HEK293 (cell line): ENCODE measurements around the gene HS3ST5.

ENCODE experiments used
- CTCF ChIA-PET: fragments of 350-600 bp; formaldehyde crosslinking; extraction: SDS; loops from one replicate; lab custom pipeline; 2021; ENCODE audit warnings: antibody characterized with exemption; lab: Yijun Ruan, JAX
- POLR2A ChIA-PET: fragments of 300-600 bp; formaldehyde crosslinking; extraction: SDS; loops from one replicate; lab custom pipeline; 2020; ENCODE audit warnings: antibody characterized with exemption, inconsistent platforms; lab: Yijun Ruan, JAX
- H3K27ac ChIP-seq: fragments of 200-500 bp; sonication (Bioruptor generic); 2 replicates; pipeline ENCODE4 v1.5.1; 2014; ENCODE audit warnings: low read depth, low read length, control low read depth, inconsistent platforms; ENCODE audit errors: extremely low read depth
- H3K36me3 ChIP-seq, 2 experiments: fragments of 200-500 bp in 1 of 2; sonication (Bioruptor generic) in 1 of 2; 1 replicate in 1 of 2; 2 replicates in 1 of 2; pipeline ENCODE4 v1.5.1; 2014 to 2017; ENCODE audit warnings: inconsistent platforms in 2 of 2, low read length in 2 of 2; ENCODE audit not compliant: control insufficient read depth in 2 of 2, insufficient read depth in 1 of 2
- H3K4me1 ChIP-seq: fragments of 200-500 bp; sonication (Bioruptor generic); 2 replicates; pipeline ENCODE4 v1.5.1; 2014; ENCODE audit warnings: mild to moderate bottlenecking, low read length, inconsistent platforms; ENCODE audit not compliant: control insufficient read depth, insufficient read depth
- H3K4me3 ChIP-seq: 2 replicates; pipeline ENCODE4 v1.5.1; 2011; ENCODE audit warnings: low read depth, mild to moderate bottlenecking, control low read depth, low read length, moderate library complexity
- H3K9me3 ChIP-seq: fragments of 200-500 bp; sonication (Bioruptor generic); 2 replicates; pipeline ENCODE4 v1.5.1; 2014; ENCODE audit warnings: low read depth, low read length, inconsistent platforms; ENCODE audit not compliant: control insufficient read depth, insufficient read depth
- MYNN ChIP-seq: fragments of 450-650 bp; formaldehyde crosslinking; IDR thresholded peaks from 2 replicates; pipeline ENCODE4 v1.5.1; 2016; ENCODE audit warnings: missing biosample characterization, missing genetic modification characterization, borderline replicate concordance
- PRDM2 ChIP-seq: fragments of 450-650 bp; formaldehyde crosslinking; IDR thresholded peaks from 2 replicates; pipeline ENCODE4 v1.5.1; 2016; ENCODE audit warnings: missing biosample characterization, missing genetic modification characterization, borderline replicate concordance
- SETDB1 ChIP-seq: IDR thresholded peaks from one replicate; pipeline ENCODE4 v1.6.1; 2017; ENCODE audit warnings: mild to moderate bottlenecking, low read length, moderate library complexity, mixed read lengths; ENCODE audit not compliant: insufficient read length
- WT1 ChIP-seq: fragments of 450-650 bp; formaldehyde crosslinking; IDR thresholded peaks from 2 replicates; pipeline ENCODE4 v1.5.1; 2016; ENCODE audit warnings: missing biosample characterization, missing genetic modification characterization
- ZBTB10 ChIP-seq: fragments of 450-650 bp; formaldehyde crosslinking; IDR thresholded peaks from 2 replicates; pipeline ENCODE4 v1.5.1; 2016; ENCODE audit warnings: missing biosample characterization, missing genetic modification characterization
- ZBTB8A ChIP-seq: fragments of 450-650 bp; formaldehyde crosslinking; IDR thresholded peaks from 2 replicates; pipeline ENCODE4 v1.5.1; 2016; ENCODE audit warnings: missing biosample characterization, missing genetic modification characterization
- ZFP69B ChIP-seq: fragments of 450-650 bp; formaldehyde crosslinking; IDR thresholded peaks from 2 replicates; pipeline ENCODE4 v1.5.1; 2016; ENCODE audit warnings: missing biosample characterization, missing genetic modification characterization
- ZNF132 ChIP-seq: fragments of 450-650 bp; formaldehyde crosslinking; IDR thresholded peaks from 2 replicates; pipeline ENCODE4 v1.5.1; 2017; ENCODE audit warnings: missing biosample characterization, missing genetic modification characterization, borderline replicate concordance
- ZNF140 ChIP-seq: fragments of 450-650 bp; formaldehyde crosslinking; IDR thresholded peaks from 2 replicates; pipeline ENCODE4 v1.5.1; 2016; ENCODE audit warnings: missing biosample characterization, missing genetic modification characterization
- ZNF155 ChIP-seq: fragments of 450-650 bp; formaldehyde crosslinking; IDR thresholded peaks from 2 replicates; pipeline ENCODE4 v1.5.1; 2016; ENCODE audit warnings: missing biosample characterization, missing genetic modification characterization
- ZNF19 ChIP-seq: fragments of 450-650 bp; formaldehyde crosslinking; IDR thresholded peaks from 2 replicates; pipeline ENCODE4; 2016; ENCODE audit warnings: missing biosample characterization, missing genetic modification characterization, low read depth
- ZNF280C ChIP-seq: fragments of 450-650 bp; formaldehyde crosslinking; IDR thresholded peaks from 2 replicates; pipeline ENCODE4 v1.5.1; 2016; ENCODE audit warnings: missing biosample characterization, missing genetic modification characterization
- ZNF394 ChIP-seq: fragments of 450-650 bp; formaldehyde crosslinking; IDR thresholded peaks from 2 replicates; pipeline ENCODE4 v1.5.1; 2016; ENCODE audit warnings: missing biosample characterization, missing genetic modification characterization, mild to moderate bottlenecking, moderate library complexity, borderline replicate concordance
- ZNF423 ChIP-seq: fragments of 450-650 bp; formaldehyde crosslinking; IDR thresholded peaks from 2 replicates; pipeline ENCODE4 v1.5.1; 2016; ENCODE audit warnings: missing biosample characterization, missing genetic modification characterization
- ZNF544 ChIP-seq: fragments of 450-650 bp; formaldehyde crosslinking; IDR thresholded peaks from 2 replicates; pipeline ENCODE4 v1.5.0; 2017; ENCODE audit warnings: missing biosample characterization, missing genetic modification characterization
- ZNF664 ChIP-seq: fragments of 450-650 bp; formaldehyde crosslinking; IDR thresholded peaks from 2 replicates; pipeline ENCODE4 v1.5.1; 2016; ENCODE audit warnings: missing biosample characterization, missing genetic modification characterization
- ZNF692 ChIP-seq: fragments of 450-650 bp; formaldehyde crosslinking; IDR thresholded peaks from 2 replicates; pipeline ENCODE4 v1.5.1; 2016; ENCODE audit warnings: missing biosample characterization, missing genetic modification characterization
- ZSCAN23 ChIP-seq: fragments of 450-650 bp; formaldehyde crosslinking; IDR thresholded peaks from 2 replicates; pipeline ENCODE4 v1.5.1; 2016; ENCODE audit warnings: missing biosample characterization, missing genetic modification characterization

Gene HS3ST5

GRCh38 chr6:114062199-114062598 is 280.6 kb downstream of the HS3ST5 start:
- Histone ChIP-seq H3K9me3 (no peaks in the 10 kb centered on the region), H3K36me3 (no peaks in the 10 kb centered on the region), H3K4me1 (no peaks in the 10 kb centered on the region), H3K4me3 (no peak overlapping the region), H3K27ac (no peak overlapping the region)
- ChIA-PET POLR2A (no interaction called here), CTCF (interaction anchor here (0.6 to 3.5 kb wide), 4 partner anchors 17 to 67 kb away, joined by 3 to 31 read pairs (median 4); no protein-coding TSS in a partner anchor)
- TF ChIP-seq ZNF692 = no peak
- TF ChIP-seq WT1 (tag by site-specific recombination) = no peak
- TF ChIP-seq MYNN (tag by site-specific recombination) = no peak
- no peak for TF ChIP-seq ZNF140 (tag by site-specific recombination)
- no peak for TF ChIP-seq ZNF155 (tag by site-specific recombination)
- no peak for TF ChIP-seq ZNF664 (tag by site-specific recombination)
- TF ChIP-seq ZNF394 = no peak
- no peak for TF ChIP-seq ZNF132 (tag by site-specific recombination)
- TF ChIP-seq ZFP69B = no peak
- TF ChIP-seq SETDB1 = no peak
- no peak for TF ChIP-seq ZNF280C (tag by site-specific recombination)
- TF ChIP-seq ZNF423 = no peak
- TF ChIP-seq ZNF19 (tag by site-specific recombination) = no peak
- no peak for TF ChIP-seq ZSCAN23 (tag by site-specific recombination)

GRCh38 chr6:114061741-114062140 is 281.1 kb downstream of the HS3ST5 start:
- no peak for TF ChIP-seq PRDM2 (tag by site-specific recombination)
- no peak for TF ChIP-seq ZBTB8A
- TF ChIP-seq ZNF544 = no peak
- no peak for TF ChIP-seq ZBTB10 (tag by site-specific recombination)
- TF ChIP-seq WT1 (tag by site-specific recombination) = no peak
- TF ChIP-seq, all 188 proteins: peak for 0
- Histone ChIP-seq H3K27ac (no peak overlapping the region), H3K9me3 (no peaks in the 10 kb centered on the region), H3K4me3 (no peak overlapping the region), H3K4me1 (no peaks in the 10 kb centered on the region), H3K36me3 (no peaks in the 10 kb centered on the region)
- ChIA-PET POLR2A (no interaction called here), CTCF (interaction anchor here (0.6 to 3.5 kb wide), 5 partner anchors 14 to 69 kb away, joined by 3 to 31 read pairs (median 3); no protein-coding TSS in a partner anchor)
